GM12872 (cell line): ENCODE data around the gene RPAP2.

Experiments
- TF ChIP-seq, protein P1 (sequence below): IDR thresholded peaks from 3 replicates; pipeline ENCODE4 v1.5.1; 2011; ENCODE audit warnings: low read depth, mild to moderate bottlenecking, low read length, moderate library complexity; ENCODE audit not compliant: insufficient read depth

RPAP2 gene

DNA sequence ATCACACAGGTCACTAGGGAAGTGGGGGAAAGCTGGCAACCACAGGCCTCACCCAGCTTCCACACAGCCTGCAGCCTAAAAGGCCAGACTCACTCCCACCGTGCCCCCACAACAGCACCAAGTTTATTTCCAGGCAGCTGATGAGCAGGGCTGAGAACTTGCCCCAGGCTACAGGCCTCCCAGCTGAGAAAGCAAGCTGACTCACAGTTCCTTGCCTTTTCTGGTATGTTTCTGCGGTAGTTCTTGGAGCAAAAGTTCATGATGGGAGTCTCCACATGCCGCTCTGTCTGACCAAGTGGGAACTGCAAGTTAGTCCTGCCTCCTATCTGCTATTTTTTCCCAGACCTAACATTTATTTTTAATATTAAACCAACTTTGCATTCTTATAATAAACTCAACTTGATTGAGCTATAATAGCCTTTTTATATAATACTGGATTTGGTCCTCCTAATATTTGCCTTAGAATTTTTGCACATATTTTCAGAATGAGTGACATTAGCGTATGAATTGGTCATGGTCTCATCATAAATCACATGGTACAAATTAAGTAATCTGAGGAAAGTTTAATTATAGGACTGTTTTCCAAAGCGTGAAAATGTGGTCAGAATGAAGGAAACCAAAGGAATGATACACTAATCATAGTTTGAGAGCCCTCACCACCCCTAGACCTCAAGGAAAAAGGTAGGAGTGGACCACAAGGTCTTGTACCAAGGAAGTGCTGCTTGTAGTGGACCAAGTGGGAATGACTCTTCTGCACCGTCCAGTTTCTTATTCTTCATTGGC is 30.7 kb downstream of the RPAP2 start:
- TF ChIP-seq, protein P1, sequence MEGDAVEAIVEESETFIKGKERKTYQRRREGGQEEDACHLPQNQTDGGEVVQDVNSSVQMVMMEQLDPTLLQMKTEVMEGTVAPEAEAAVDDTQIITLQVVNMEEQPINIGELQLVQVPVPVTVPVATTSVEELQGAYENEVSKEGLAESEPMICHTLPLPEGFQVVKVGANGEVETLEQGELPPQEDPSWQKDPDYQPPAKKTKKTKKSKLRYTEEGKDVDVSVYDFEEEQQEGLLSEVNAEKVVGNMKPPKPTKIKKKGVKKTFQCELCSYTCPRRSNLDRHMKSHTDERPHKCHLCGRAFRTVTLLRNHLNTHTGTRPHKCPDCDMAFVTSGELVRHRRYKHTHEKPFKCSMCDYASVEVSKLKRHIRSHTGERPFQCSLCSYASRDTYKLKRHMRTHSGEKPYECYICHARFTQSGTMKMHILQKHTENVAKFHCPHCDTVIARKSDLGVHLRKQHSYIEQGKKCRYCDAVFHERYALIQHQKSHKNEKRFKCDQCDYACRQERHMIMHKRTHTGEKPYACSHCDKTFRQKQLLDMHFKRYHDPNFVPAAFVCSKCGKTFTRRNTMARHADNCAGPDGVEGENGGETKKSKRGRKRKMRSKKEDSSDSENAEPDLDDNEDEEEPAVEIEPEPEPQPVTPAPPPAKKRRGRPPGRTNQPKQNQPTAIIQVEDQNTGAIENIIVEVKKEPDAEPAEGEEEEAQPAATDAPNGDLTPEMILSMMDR: no peak

DNA sequence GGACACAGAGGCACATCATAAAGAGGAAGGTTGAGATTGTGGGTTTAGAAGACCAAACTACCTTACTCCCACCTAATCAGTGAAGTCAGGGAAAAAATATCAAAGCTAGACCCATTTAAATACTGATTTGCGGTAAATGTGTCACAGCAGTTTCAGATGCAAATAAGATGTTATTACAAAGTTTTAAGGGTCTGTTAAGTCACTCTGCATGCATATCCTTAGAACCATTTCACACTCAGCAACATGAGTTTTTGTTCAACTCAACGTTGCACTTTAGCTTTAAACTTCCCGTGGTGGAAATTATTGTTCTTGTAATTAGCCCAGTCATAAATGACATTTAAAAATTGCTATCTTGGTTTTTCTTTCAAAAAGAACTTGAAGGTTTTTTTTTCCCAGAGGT is 34.8 kb downstream of the RPAP2 start:
- TF ChIP-seq, protein P1: no peak

DNA sequence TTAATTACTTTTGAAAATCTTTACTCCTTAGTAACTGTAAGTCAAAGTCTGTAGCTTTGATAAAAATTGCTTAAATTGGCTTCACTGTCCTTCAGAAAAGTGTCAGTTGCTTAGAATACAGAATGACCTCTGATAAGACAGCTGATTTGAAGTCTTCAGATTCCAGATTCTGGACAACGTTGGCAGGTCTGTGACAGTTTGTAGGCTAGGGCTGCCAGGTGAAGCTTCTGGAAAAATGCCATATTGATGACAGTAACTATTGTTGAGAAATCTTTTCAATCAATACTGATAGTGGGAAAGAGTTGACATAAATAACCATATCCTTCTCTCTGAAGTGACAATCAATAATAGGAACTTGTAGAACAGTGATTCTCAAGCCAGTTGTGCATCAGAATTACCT is 41.3 kb downstream of the RPAP2 start:
- TF ChIP-seq, protein P1: no peak

DNA sequence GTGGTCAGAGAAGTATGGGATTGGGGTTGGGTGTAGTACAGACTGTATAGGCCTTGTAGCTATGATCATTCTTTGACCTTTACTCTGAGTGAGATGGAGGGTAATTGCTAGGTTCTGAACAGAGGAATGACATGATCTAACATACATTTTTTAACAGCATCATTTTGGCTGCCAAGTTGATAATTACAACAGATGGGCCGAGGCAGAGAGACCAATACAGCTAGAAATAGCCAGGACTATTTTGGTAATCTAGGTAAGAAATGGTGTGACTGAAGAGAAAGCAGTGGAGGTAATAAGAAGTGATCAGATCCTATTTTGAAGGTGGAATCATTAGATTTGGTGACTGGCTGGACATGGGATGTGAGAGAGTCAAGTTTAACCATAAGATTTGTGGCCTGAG is 43.5 kb downstream of the RPAP2 start:
- TF ChIP-seq, protein P1: no peak

DNA sequence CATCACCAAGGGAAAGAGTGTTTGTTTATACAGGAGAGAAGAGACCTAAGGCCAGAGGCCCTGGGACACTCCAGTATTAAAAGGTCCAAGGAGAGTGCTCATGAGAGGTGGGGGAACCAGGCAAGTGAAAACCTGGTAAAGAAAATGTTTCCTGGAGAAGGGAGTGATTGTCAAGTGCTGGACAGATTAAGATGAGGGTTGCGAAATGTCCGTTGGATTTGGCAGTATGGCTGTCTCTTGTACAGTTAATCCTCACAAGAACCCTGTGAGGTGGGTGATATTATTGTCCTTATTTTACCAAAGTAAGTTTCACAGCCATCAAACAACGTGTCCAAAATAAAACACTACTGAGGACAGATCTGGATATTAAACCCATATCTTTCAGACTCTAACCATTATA is 44.2 kb downstream of the RPAP2 start:
- TF ChIP-seq, protein P1: no peak

DNA sequence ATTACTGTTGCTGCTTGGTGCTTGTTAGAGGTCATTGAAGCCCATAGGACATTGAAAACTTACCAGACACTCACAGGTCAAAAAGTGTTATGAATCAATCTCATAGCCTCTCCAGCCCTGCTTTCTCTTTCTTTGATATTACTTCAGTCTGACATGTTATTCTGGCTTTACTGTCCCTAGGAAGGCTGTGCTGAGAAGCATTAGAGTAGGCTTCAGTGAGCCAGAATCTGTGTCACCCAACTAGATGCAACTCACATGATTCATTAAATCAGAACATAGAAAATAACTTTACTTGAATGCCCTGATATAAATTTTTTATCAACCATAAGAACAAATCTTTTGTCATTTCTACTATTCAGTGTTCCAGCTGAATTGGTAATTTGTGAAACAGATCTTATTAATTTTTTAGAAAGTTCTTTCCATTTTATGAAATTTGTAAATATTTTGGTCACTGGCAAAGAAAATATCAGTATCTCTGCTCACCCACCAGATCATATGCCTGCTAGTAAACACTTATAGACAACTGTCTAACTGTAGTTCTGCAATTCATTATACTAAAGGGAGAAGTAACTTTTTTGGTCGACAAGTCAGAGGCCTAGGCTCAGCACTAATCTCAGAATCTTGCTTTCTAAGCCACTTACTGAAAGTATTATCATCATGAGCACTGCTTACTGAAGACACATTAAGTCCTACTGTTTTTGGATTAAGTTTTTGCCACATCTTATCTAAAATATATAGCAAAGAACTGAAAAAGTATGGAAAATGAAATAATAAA is 48.2 kb downstream of the RPAP2 start:
- TF ChIP-seq, protein P1: no peak

DNA sequence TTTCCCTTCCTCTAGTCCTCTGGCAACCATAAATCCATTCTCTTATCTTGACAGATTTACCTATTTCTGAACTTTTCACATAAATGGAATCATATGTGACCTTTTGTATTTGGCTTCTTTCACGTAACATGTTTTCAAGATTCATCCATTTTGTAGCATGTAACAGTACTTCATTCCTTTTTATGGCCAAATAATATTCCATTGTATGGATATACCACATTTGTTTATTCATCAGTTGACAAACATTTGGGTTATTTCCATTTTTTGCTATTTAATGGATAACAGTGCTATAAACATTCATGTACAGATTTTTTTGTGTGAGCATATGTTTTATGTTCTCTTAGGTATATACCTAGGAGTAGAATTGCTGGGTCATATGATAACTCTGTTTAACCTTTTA is 54.0 kb downstream of the RPAP2 start:
- TF ChIP-seq, protein P1: no peak
